Measurements from ENCODE around the gene INTS1. TPM values are rescaled to one million over a fixed set of nuclear protein-coding genes. Genes with fewer than 3 reads are reported as not detected.

The INTS1 gene
- total and polyA plus RNA-seq, 10 of the 15 experiments (the other 5 are each of a cell fraction or from before 2014, with no cell fraction given) = 0.52 to 89.0 (median 15.1) TPM

DNA sequence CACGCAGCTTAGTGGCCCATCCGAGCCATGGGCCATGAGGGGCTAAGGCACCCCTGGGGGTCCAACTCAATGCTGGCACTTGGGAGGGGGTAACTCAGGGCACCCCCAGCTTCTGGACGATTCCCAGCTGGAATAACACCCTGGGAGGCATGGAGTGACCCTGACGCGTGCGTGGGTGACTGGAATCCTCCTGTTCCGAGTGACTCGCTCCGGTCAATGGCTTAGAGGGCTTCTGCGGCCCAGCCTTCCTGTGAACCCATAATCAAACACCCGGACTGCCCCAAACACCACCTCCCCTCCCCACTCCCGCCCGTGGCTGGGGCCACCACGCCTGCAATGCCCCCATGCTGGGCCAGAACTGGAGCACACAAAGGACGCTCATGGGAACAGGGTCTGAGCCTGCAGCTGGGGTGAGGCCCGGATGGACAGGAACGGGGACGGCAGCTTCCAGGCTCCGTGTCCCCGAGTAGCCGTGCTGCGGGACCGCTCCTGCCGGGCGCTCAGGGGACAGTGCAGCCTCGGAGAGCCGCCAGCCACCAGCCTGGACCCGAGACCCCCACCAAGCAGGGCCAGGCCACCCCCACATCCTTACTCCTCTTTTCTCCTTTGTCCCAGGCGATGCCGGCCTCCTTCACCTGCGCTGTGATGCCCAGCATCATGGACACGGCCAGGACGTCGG is 8.5 kb downstream of the INTS1 start:
- Histone ChIP-seq H3K4me3 (no peak overlapping the region), H3K79me2 (ENCODE audit: control insufficient read depth, insufficient read depth, low read length) (no peaks in the 10 kb centered on the region), H2AFZ (ENCODE audit: control insufficient read depth, low read depth, low read length) (no peak overlapping the region), H3K9me3 (replicated peaks; ENCODE audit: control insufficient read depth, insufficient read depth, low read length) (no peaks in the 10 kb centered on the region), H3K27me3 (replicated peaks in 1 of 2; ENCODE audit: control insufficient read depth in 2 of 2, insufficient read depth in 2 of 2, low read length in 1 of 2) (no peaks in the 10 kb centered on the region), H3K36me3 (ENCODE audit: control insufficient read depth in 2 of 2, insufficient read depth in 2 of 2, low read length in 1 of 2) (peaks cover under 1 to 22% of the 10 kb centered on the region in 2 experiments; a peak in 3 of 4 replicates), H3K4me2 (ENCODE audit: control insufficient read depth, insufficient read depth) (no peak overlapping the region), H3K4me1 (ENCODE audit: control insufficient read depth, insufficient read depth, low read length) (no peaks in the 10 kb centered on the region), H3K27ac (ENCODE audit: control insufficient read depth, insufficient read depth) (no peak overlapping the region), H4K20me1 (ENCODE audit: control insufficient read depth, insufficient read depth) (no peaks in the 10 kb centered on the region), H3K9ac (ENCODE audit: control insufficient read depth, insufficient read depth, low read length) (no peak overlapping the region)
- CTCF ChIA-PET = no interaction called here
- DNase-seq (ENCODE audit: low read depth, low spot score) (no peak), FAIRE-seq (no peak), ATAC-seq (no peak)
- POLR2A ChIA-PET = no interaction called here
- WGBS (ENCODE audit: insufficient coverage, insufficient replicate concordance, low lambda C conversion rate, missing lambda C conversion rate) = 95% methylated on average over 34 of the region's 34 CpGs
- BruUV-seq (replicated peaks) = no TSS peak
- intact Hi-C loops (cut with micrococcal nuclease; ENCODE audit: unreplicated experiment) (no loop called here), in situ Hi-C loops (cut with MboI) (no loop called here)
- RAD21 ChIA-PET (ENCODE audit: unreplicated experiment) = no interaction called here
- SMC1A ChIA-PET (ENCODE audit: uncharacterized antibody, unreplicated experiment) = no interaction called here
- TF ChIP-seq KLF5 (IDR thresholded peaks at IDR 0.05; ENCODE audit: partially characterized antibody) (no peak), TBL1XR1 (IDR thresholded peaks at IDR 0.05; ENCODE audit: low read depth, low read length) (no peak), ZBED1 (IDR thresholded peaks at IDR 0.05; ENCODE audit: borderline replicate concordance) (no peak), STAT1 (conservative IDR thresholded peaks at IDR 0.05) (no peak), HDGF (IDR thresholded peaks at IDR 0.05) (no peak), RB1 (IDR thresholded peaks at IDR 0.05; ENCODE audit: borderline replicate concordance) (no peak), POLR2AphosphoS2 (IDR thresholded peaks at IDR 0.05; ENCODE audit: low read depth, low read length) (no peak), NFYB (IDR thresholded peaks at IDR 0.05; ENCODE audit: insufficient read depth, low read depth, low read length) (no peak), SIX5 (IDR thresholded peaks at IDR 0.05; ENCODE audit: low read depth, low read length, severe bottlenecking) (no peak), MEF2A (IDR thresholded peaks at IDR 0.05; ENCODE audit: insufficient read depth, low read depth, low read length) (no peak), JUND (IDR thresholded peaks at IDR 0.05; ENCODE audit: low read depth, low read length) (no peak), NFIC (IDR thresholded peaks at IDR 0.05; ENCODE audit: low read depth, low read length) (no peak), KAT2A (conservative IDR thresholded peaks at IDR 0.05; ENCODE audit: control insufficient read depth, low read depth, low read length) (no peak), SMARCA5 (IDR thresholded peaks at IDR 0.05) (no peak), ZSCAN29 (IDR thresholded peaks at IDR 0.05) (no peak), EP300 (IDR thresholded peaks at IDR 0.05; ENCODE audit: borderline replicate concordance in 1 of 2, control insufficient read depth in 1 of 2, low read depth in 2 of 2, low read length in 2 of 2) (no peak), TCF12 (IDR thresholded peaks at IDR 0.05; ENCODE audit: low read depth, low read length) (no peak)
- TF ChIP-seq, protein P1, sequence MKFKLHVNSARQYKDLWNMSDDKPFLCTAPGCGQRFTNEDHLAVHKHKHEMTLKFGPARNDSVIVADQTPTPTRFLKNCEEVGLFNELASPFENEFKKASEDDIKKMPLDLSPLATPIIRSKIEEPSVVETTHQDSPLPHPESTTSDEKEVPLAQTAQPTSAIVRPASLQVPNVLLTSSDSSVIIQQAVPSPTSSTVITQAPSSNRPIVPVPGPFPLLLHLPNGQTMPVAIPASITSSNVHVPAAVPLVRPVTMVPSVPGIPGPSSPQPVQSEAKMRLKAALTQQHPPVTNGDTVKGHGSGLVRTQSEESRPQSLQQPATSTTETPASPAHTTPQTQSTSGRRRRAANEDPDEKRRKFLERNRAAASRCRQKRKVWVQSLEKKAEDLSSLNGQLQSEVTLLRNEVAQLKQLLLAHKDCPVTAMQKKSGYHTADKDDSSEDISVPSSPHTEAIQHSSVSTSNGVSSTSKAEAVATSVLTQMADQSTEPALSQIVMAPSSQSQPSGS (IDR thresholded peaks at IDR 0.05; ENCODE audit: low read length) = no peak
- TF ChIP-seq, protein P2, sequence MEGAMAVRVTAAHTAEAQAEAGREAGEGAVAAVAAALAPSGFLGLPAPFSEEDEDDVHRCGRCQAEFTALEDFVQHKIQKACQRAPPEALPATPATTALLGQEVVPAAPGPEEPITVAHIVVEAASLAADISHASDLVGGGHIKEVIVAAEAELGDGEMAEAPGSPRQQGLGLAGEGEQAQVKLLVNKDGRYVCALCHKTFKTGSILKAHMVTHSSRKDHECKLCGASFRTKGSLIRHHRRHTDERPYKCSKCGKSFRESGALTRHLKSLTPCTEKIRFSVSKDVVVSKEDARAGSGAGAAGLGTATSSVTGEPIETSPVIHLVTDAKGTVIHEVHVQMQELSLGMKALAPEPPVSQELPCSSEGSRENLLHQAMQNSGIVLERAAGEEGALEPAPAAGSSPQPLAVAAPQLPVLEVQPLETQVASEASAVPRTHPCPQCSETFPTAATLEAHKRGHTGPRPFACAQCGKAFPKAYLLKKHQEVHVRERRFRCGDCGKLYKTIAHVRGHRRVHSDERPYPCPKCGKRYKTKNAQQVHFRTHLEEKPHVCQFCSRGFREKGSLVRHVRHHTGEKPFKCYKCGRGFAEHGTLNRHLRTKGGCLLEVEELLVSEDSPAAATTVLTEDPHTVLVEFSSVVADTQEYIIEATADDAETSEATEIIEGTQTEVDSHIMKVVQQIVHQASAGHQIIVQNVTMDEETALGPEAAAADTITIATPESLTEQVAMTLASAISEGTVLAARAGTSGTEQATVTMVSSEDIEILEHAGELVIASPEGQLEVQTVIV (IDR thresholded peaks at IDR 0.05; ENCODE audit: borderline replicate concordance, partially characterized antibody) = no peak
- TF ChIP-seq, protein P3, sequence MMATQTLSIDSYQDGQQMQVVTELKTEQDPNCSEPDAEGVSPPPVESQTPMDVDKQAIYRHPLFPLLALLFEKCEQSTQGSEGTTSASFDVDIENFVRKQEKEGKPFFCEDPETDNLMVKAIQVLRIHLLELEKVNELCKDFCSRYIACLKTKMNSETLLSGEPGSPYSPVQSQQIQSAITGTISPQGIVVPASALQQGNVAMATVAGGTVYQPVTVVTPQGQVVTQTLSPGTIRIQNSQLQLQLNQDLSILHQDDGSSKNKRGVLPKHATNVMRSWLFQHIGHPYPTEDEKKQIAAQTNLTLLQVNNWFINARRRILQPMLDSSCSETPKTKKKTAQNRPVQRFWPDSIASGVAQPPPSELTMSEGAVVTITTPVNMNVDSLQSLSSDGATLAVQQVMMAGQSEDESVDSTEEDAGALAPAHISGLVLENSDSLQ (IDR thresholded peaks at IDR 0.05) = no peak

All from GM12878 (cell line).